H1 (cell line): ENCODE data around the gene OSTN. TPM values are rescaled to one million over a fixed set of nuclear protein-coding genes. Genes with fewer than 3 reads are reported as not detected.

Experiments
- CTCF ChIA-PET: fragments of 300-600 bp; sonication (Branson Sonifier 250); formaldehyde crosslinking; loops from one replicate; lab custom pipeline; 2021; ENCODE audit not compliant: partially characterized antibody; lab: Charles Lee
- POLR2A ChIA-PET: fragments of 300-600 bp; sonication (Branson Sonifier 250); formaldehyde crosslinking; loops from one replicate; lab custom pipeline; 2021; ENCODE audit warnings: inconsistent platforms; ENCODE audit not compliant: partially characterized antibody; lab: Charles Lee
- DNase-seq, 2 experiments: peaks; one replicate each; pipeline versions ENCODE4 v3.0.0 to v3.0.0-alpha.2; 2010 to 2022; ENCODE audit warnings: low spot score in 2 of 2, low read depth in 1 of 2, mixed read lengths in 1 of 2
- FAIRE-seq: peaks from 2 replicates; lab custom pipeline; 2011; peaks lifted over from hg19 to GRCh38; lab: Jason Lieb, UNC
- H2AFZ ChIP-seq: 2 replicates; pipeline ENCODE4 v1.8.1; 2012; ENCODE audit warnings: low read length, inconsistent platforms
- H2AK5ac ChIP-seq: 2 replicates; pipeline ENCODE4 v1.6.1; 2013; ENCODE audit warnings: low read depth, low read length
- H2BK120ac ChIP-seq: replicated peaks from 2 replicates; pipeline ENCODE3; 2013; ENCODE audit warnings: low read depth, low read length, inconsistent platforms
- H2BK12ac ChIP-seq: 2 replicates; pipeline ENCODE4 v1.6.1; 2013; ENCODE audit warnings: low read depth, low read length
- H2BK15ac ChIP-seq: 2 replicates; pipeline ENCODE4 v1.6.1; 2013; ENCODE audit warnings: low read length
- H2BK20ac ChIP-seq: 2 replicates; pipeline ENCODE4 v1.6.1; 2013; ENCODE audit warnings: low read length
- H2BK5ac ChIP-seq: 2 replicates; pipeline ENCODE4 v1.6.1; 2013; ENCODE audit warnings: low read depth, low read length
- H3K14ac ChIP-seq: 2 replicates; pipeline ENCODE4 v1.6.1; 2013; ENCODE audit warnings: inconsistent platforms; ENCODE audit not compliant: insufficient read length
- H3K18ac ChIP-seq: 2 replicates; pipeline ENCODE4 v1.6.1; 2013; ENCODE audit warnings: low read length; ENCODE audit errors: extremely low read depth
- H3K23ac ChIP-seq: 2 replicates; pipeline ENCODE4 v1.6.1; 2013; ENCODE audit warnings: inconsistent platforms; ENCODE audit not compliant: insufficient read length
- H3K23me2 ChIP-seq: 2 replicates; pipeline ENCODE4 v1.6.1; 2013; ENCODE audit warnings: low read depth, low read length
- H3K27ac ChIP-seq: 2 replicates; pipeline ENCODE4 v1.6.1; 2011; ENCODE audit warnings: low read depth, low read length, inconsistent platforms
- H3K27me3 ChIP-seq, 4 experiments: replicated peaks in 1 of 4; 1 replicate in 1 of 4; 2 replicates in 3 of 4; pipeline versions ENCODE4 v1.6.1 to v1.8.1; 2011 to 2013; ENCODE audit warnings: low read length in 3 of 4, mild to moderate bottlenecking in 3 of 4, inconsistent platforms in 2 of 4, mixed read lengths in 2 of 4, moderate library complexity in 1 of 4; ENCODE audit not compliant: control insufficient read depth in 3 of 4, insufficient read depth in 3 of 4; ENCODE audit errors: extremely low read depth in 1 of 4
- H3K36me3 ChIP-seq, 4 experiments: 2 replicates each; pipeline versions ENCODE4 v1.6.1 to v1.8.1; 2011 to 2013; ENCODE audit warnings: mild to moderate bottlenecking in 4 of 4, low read length in 3 of 4, moderate library complexity in 2 of 4, control low read depth in 1 of 4, inconsistent platforms in 1 of 4; ENCODE audit not compliant: insufficient read depth in 4 of 4, control insufficient read depth in 2 of 4
- H3K4ac ChIP-seq: replicated peaks from 2 replicates; pipeline ENCODE3; 2013; ENCODE audit warnings: low read length, low read depth, mixed read lengths, inconsistent platforms; ENCODE audit not compliant: insufficient read length
- H3K4me1 ChIP-seq, 4 experiments: replicated peaks in 1 of 4; 1 replicate in 1 of 4; 2 replicates in 3 of 4; pipeline versions ENCODE4 v1.6.1 to v1.8.1; 2011 to 2013; ENCODE audit warnings: low read length in 3 of 4, inconsistent platforms in 2 of 4, mixed read lengths in 1 of 4; ENCODE audit not compliant: insufficient read depth in 4 of 4, control insufficient read depth in 3 of 4
- H3K4me2 ChIP-seq, 2 experiments: 2 replicates each; pipeline versions ENCODE4 v1.6.1 to v1.8.1; 2011 to 2013; ENCODE audit warnings: low read depth in 2 of 2, low read length in 2 of 2, control low read depth in 1 of 2, inconsistent platforms in 1 of 2, mild to moderate bottlenecking in 1 of 2; ENCODE audit not compliant: insufficient read depth in 1 of 2
- H3K4me3 ChIP-seq, 4 experiments: fragments of 200-600, 300-600 bp in 1 of 4; sonication (generic), shearing (Covaris generic), sonication (Bioruptor Twin) in 1 of 4; 2 replicates each; pipeline versions ENCODE4 v1.5.1 to v1.8.1; 2011 to 2016; ENCODE audit warnings: low read length in 4 of 4, low read depth in 3 of 4, control low read depth in 2 of 4, inconsistent platforms in 2 of 4, mild to moderate bottlenecking in 2 of 4, mixed read lengths in 1 of 4, moderate library complexity in 1 of 4; ENCODE audit not compliant: insufficient read depth in 2 of 4; ENCODE audit errors: extremely low read depth in 1 of 4
- H3K56ac ChIP-seq: replicated peaks from 2 replicates; pipeline ENCODE3; 2013; ENCODE audit warnings: low read depth, mild to moderate bottlenecking, mixed read lengths, low read length, inconsistent platforms; ENCODE audit not compliant: insufficient read length
- H3K79me1 ChIP-seq: 2 replicates; pipeline ENCODE4 v1.6.1; 2013; ENCODE audit warnings: low read depth, low read length, control low read depth
- H3K79me2 ChIP-seq, 2 experiments: 2 replicates each; pipeline versions ENCODE4 v1.6.1 to v1.8.1; 2012 to 2013; ENCODE audit warnings: low read length in 2 of 2, mild to moderate bottlenecking in 2 of 2, inconsistent platforms in 1 of 2; ENCODE audit not compliant: insufficient read depth in 2 of 2, control insufficient read depth in 1 of 2
- H3K9ac ChIP-seq, 4 experiments: replicated peaks in 1 of 4; 1 replicate in 1 of 4; 2 replicates in 3 of 4; pipeline versions ENCODE4 v1.6.1 to v1.8.1; 2011 to 2013; ENCODE audit warnings: low read depth in 3 of 4, low read length in 3 of 4, control low read depth in 2 of 4, mild to moderate bottlenecking in 2 of 4, moderate library complexity in 2 of 4, inconsistent platforms in 1 of 4; ENCODE audit errors: extremely low read depth in 1 of 4
- H3K9me3 ChIP-seq, 2 experiments: 2 replicates each; pipeline versions ENCODE4 v1.6.1 to v1.8.1; 2012 to 2013; ENCODE audit warnings: mild to moderate bottlenecking in 2 of 2, moderate library complexity in 2 of 2, control low read depth in 1 of 2, inconsistent platforms in 1 of 2, low read depth in 1 of 2, low read length in 1 of 2, mixed read lengths in 1 of 2; ENCODE audit not compliant: insufficient read depth in 2 of 2
- H4K20me1 ChIP-seq, 2 experiments: replicated peaks in 1 of 2; 2 replicates each; pipeline versions ENCODE3 to v1.8.1; 2011 to 2013; ENCODE audit warnings: inconsistent platforms in 2 of 2, low read length in 2 of 2, mild to moderate bottlenecking in 1 of 2; ENCODE audit not compliant: insufficient read depth in 2 of 2, control insufficient read depth in 1 of 2
- H4K5ac ChIP-seq: 2 replicates; pipeline ENCODE4 v1.6.1; 2013; ENCODE audit warnings: low read length, low read depth, mixed read lengths, inconsistent platforms; ENCODE audit not compliant: insufficient read length
- H4K8ac ChIP-seq: 2 replicates; pipeline ENCODE4 v1.8.0; 2013; ENCODE audit warnings: mild to moderate bottlenecking, moderate library complexity, low read length, inconsistent platforms; ENCODE audit not compliant: insufficient read depth; ENCODE audit errors: extremely low read depth
- H4K91ac ChIP-seq: replicated peaks from 2 replicates; pipeline ENCODE3; 2013; ENCODE audit warnings: low read length, mixed read lengths, inconsistent platforms; ENCODE audit not compliant: insufficient read length
- CEBPB ChIP-seq: IDR thresholded peaks from 2 replicates; pipeline ENCODE4 v1.6.1; 2012; ENCODE audit warnings: low read depth, low read length
- E2F6 ChIP-seq: IDR thresholded peaks from 2 replicates; pipeline ENCODE4 v1.6.1; 2012; ENCODE audit warnings: inconsistent platforms
- KDM1A ChIP-seq: fragments of 200-600, 300-600 bp; sonication (generic); IDR thresholded peaks from 2 replicates; pipeline ENCODE4 v1.7.1; 2016; ENCODE audit warnings: mild to moderate bottlenecking, low read length, borderline replicate concordance
- POU5F1 ChIP-seq: IDR thresholded peaks from 2 replicates; pipeline ENCODE4 v1.6.1; 2011; ENCODE audit warnings: low read depth, mild to moderate bottlenecking, low read length, moderate library complexity
- RNF2 ChIP-seq: fragments of 200-900, 300-1000 bp; sonication (generic); IDR thresholded peaks from 2 replicates; pipeline ENCODE4 v1.7.1; 2016; ENCODE audit warnings: borderline replicate concordance, low read depth, mild to moderate bottlenecking, antibody characterized with exemption, low read length; ENCODE audit not compliant: poor library complexity, severe bottlenecking; ENCODE audit errors: missing control alignments
- WGBS, 2 experiments: shearing (Covaris generic) in 1 of 2; methylation state at CpG; one replicate each; pipeline versions ENCODE4 v1.1.6 to v1.1.7; 2013 to 2015; ENCODE audit warnings: low lambda C conversion rate in 2 of 2, mixed read lengths in 2 of 2, inconsistent platforms in 1 of 2, low coverage in 1 of 2, missing lambda C conversion rate in 1 of 2; ENCODE audit not compliant: insufficient replicate concordance in 2 of 2, insufficient coverage in 1 of 2, insufficient read length in 1 of 2; ENCODE audit errors: extremely low coverage in 1 of 2, missing lambda C conversion rate in 1 of 2; 5-methylcytosine and 5-hydroxymethylcytosine counted together
- polyA plus RNA-seq, 7 experiments: library from polyadenylated mRNA; depleted of rRNA in 3 of 7; stranded (reverse) in 5 of 7; unstranded in 2 of 7; fragments of >200 nt in 5 of 7; fragments of 200-250 nt in 2 of 7; gene quantifications; 1 replicate in 5 of 7; 2 replicates in 1 of 7; 4 replicates in 1 of 7; pipeline versions ENCODE4 v1.2.1 to v1.2.3, GENCODE V29; 2011 to 2013; ENCODE audit warnings: missing spikeins in 2 of 7, mixed read lengths in 2 of 7
- total RNA-seq: library from RNA; stranded (reverse); fragmentation: NEBNext Ultra II Directional; extraction: Animal tissue kit (Norgen Biotek cat#: 25700); gene quantifications from 2 replicates; pipeline ENCODE4 v1.2.1, GENCODE V29; 2021

The OSTN gene
- total and polyA plus RNA-seq, 2 of the 8 experiments (the other 6 are each of a cell fraction or from before 2014, with no cell fraction given), result not detected

GRCh38 chr3:191263850-191264249 lies 64.8 kb downstream of the OSTN start:
- no peak overlapping the region for H3K4ac ChIP-seq
- no peak overlapping the region for H3K27ac ChIP-seq
- no peak overlapping the region for H4K8ac ChIP-seq
- no peak overlapping the region for H3K4me3 ChIP-seq
- H3K27me3 ChIP-seq, result no peaks in the 10 kb centered on the region
- no peaks in the 10 kb centered on the region for H3K23me2 ChIP-seq
- no peak overlapping the region for H2AK5ac ChIP-seq
- DNase-seq (no peak), FAIRE-seq (no peak)
- WGBS, 2 experiments, result 89% methylated on average over 3 of the region's 3 CpGs; no CpG with 5 or more reads in 1 of the 2 experiments
- no peaks in the 10 kb centered on the region for H3K9me3 ChIP-seq
- no peak overlapping the region for H4K91ac ChIP-seq
- no peak overlapping the region for H2AFZ ChIP-seq
- H3K79me2 ChIP-seq, result no peaks in the 10 kb centered on the region
- no peak overlapping the region for H2BK5ac ChIP-seq
- H3K36me3 ChIP-seq, result no peaks in the 10 kb centered on the region
- CTCF ChIA-PET, result no interaction called here
- no peak overlapping the region for H2BK20ac ChIP-seq
- no peak overlapping the region for H2BK12ac ChIP-seq
- H3K79me1 ChIP-seq, result no peaks in the 10 kb centered on the region
- H2BK120ac ChIP-seq, result no peak overlapping the region
- POLR2A ChIA-PET, result no interaction called here
- no peak overlapping the region for H4K5ac ChIP-seq
- H3K23ac ChIP-seq, result no peak overlapping the region
- TF ChIP-seq E2F6, result no peak
- TF ChIP-seq POU5F1, result no peak
- no peak for TF ChIP-seq RNF2
- no peak for TF ChIP-seq KDM1A
- TF ChIP-seq CEBPB, result no peak
- TF ChIP-seq, all 59 proteins: peak for 0
- Histone ChIP-seq H3K4me2 (no peak overlapping the region), H4K20me1 (no peaks in the 10 kb centered on the region), H3K56ac (no peak overlapping the region), H3K14ac (no peak overlapping the region), H3K4me1 (peaks cover 3 to 9% (median 5%) of the 10 kb centered on the region in 4 experiments; a peak in 4 of 7 replicates), H3K18ac (no peak overlapping the region), H3K9ac (no peak overlapping the region), H2BK15ac (no peak overlapping the region)
